Measurements from ENCODE around the gene AKTIP. TPM values are rescaled to one million over a fixed set of nuclear protein-coding genes. Genes with fewer than 3 reads are reported as not detected.
A peak's percentile ranks its signal among the peaks of the same experiment; 100 is the strongest.
"Not testable (repeated sequence)": the region's sequence is repeated elsewhere in the genome, so short reads cannot be mapped to it uniquely, and the experiment has no call there.

The AKTIP gene
- total RNA-seq, 2 donors from 2014 or later = 27.1 to 30.2 TPM

DNA sequence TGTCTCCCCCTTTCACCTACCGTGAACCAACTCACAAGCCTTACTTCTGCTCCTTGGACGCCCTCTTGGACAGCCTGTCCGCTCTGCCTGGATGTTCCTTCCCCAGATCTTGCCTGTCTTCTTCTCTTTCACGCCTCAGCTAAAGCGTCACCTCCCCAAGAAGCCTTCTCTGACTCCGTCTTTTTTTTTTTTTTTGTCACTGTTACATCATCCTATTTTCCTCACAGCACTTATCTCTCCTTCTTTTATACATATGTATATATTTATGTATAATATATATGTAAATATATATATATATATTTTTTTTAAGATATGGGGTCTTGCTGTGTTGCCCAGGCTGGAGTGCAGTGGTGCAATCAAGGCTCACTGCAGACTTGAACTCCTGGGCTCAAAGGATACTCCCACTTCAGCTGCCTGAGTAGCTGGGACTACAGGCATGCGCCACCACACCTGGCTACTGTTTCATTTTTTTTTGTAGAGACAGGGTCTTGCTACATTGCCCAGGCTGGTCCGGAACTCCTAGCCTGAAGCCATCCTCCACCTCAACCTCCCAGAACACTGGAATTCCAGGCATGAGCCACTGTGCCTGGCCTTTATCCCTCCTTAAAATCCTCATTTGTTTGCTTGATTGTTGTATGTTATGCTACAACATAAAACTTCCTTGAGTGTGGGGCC, 16.5 kb upstream of the AKTIP start:
- DNase-seq = no peak
- TF ChIP-seq, protein P1, sequence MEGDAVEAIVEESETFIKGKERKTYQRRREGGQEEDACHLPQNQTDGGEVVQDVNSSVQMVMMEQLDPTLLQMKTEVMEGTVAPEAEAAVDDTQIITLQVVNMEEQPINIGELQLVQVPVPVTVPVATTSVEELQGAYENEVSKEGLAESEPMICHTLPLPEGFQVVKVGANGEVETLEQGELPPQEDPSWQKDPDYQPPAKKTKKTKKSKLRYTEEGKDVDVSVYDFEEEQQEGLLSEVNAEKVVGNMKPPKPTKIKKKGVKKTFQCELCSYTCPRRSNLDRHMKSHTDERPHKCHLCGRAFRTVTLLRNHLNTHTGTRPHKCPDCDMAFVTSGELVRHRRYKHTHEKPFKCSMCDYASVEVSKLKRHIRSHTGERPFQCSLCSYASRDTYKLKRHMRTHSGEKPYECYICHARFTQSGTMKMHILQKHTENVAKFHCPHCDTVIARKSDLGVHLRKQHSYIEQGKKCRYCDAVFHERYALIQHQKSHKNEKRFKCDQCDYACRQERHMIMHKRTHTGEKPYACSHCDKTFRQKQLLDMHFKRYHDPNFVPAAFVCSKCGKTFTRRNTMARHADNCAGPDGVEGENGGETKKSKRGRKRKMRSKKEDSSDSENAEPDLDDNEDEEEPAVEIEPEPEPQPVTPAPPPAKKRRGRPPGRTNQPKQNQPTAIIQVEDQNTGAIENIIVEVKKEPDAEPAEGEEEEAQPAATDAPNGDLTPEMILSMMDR (IDR thresholded peaks at IDR 0.05) = no peak
- Histone ChIP-seq H3K4me3 (no peak overlapping the region), H3K27me3 (no peaks in the 10 kb centered on the region), H3K4me1 (no peaks in the 10 kb centered on the region), H3K9ac (ENCODE audit: low read depth in 2 of 2, low read length in 2 of 2) (no peak overlapping the region), H3K36me3 (no peaks in the 10 kb centered on the region), H3K27ac (no peak overlapping the region), H3K9me3 (no peaks in the 10 kb centered on the region)
- intact Hi-C loops (cut with DNase I) = no loop called here

DNA sequence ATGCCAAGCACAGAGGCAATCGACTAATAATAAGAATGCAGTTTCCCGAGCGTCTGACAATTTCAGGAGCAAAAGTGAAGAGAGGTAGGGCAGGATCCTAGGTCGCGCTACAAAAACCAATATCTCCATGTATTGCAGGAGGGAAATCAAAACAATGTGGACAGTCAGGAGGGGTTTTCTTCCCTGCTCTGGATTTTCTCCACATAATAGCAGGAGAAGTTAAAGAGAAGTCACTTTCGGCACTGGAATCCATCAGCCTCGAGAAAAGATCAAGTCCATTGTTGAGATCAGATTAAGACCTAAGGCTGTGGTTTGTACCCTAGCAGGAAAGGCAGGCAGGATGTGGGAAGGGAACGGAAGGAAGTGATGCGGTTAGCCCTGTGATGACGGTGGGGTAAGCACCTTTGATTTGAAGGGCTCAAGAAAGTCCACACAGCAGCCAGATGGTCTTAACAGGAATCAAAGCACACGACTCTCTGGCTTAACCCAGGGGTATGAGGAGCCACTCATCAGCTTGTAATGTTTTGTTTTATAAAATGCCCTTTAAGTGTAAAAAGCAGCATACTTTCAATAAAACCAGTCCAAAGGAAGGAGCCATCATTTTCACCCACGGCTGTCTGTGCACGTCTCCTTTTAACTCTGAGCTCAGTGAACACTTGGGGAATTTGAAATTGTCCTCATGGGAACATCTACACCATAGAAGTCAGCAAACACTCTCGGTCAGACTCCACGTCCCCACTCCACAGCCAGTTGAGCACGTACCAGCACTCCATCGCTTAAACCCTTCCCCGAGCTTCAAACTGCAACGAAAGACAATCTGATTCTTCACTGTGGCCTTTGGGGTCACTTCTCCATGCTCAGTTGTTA, 15.8 kb upstream of the AKTIP start:
- TF ChIP-seq, protein P1 (IDR thresholded peaks at IDR 0.05) = no peak
- H3K4me1 ChIP-seq = no peaks in the 10 kb centered on the region
- DNase-seq = peak; percentile 51
- no peak overlapping the region for H3K27ac ChIP-seq
- no peak overlapping the region for H3K9ac ChIP-seq (ENCODE audit: low read depth in 2 of 2, low read length in 2 of 2)
- H3K9me3 ChIP-seq = no peaks in the 10 kb centered on the region
- H3K4me3 ChIP-seq = no peak overlapping the region
- no peaks in the 10 kb centered on the region for H3K36me3 ChIP-seq
- H3K27me3 ChIP-seq = no peaks in the 10 kb centered on the region
- intact Hi-C loops (cut with DNase I) = no loop called here

DNA sequence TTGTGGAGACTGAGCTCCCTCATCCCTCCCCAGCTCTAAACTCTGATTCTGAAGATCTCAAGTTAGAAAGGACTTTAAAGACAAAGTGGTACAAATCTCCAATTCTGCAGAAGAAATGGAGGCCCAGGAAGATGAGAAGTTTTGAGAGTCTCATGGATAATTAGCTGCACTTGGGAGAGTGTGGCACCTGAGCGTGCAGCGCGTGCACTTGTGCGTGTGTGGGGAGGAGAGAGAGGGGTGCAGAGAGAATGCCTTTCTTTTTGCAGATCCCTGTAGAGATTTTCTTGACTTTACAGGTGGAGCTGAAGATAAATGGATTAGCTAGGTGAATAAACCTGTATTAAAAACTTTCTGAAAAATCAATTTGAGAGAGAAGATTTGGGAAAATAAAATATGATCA, 14.8 kb upstream of the AKTIP start:
- Histone ChIP-seq H3K9ac (ENCODE audit: low read depth in 2 of 2, low read length in 2 of 2) (no peak overlapping the region), H3K27ac (no peak overlapping the region), H3K27me3 (no peaks in the 10 kb centered on the region), H3K36me3 (no peaks in the 10 kb centered on the region), H3K4me3 (no peak overlapping the region), H3K9me3 (no peaks in the 10 kb centered on the region), H3K4me1 (no peaks in the 10 kb centered on the region)
- DNase-seq = no peak
- TF ChIP-seq, protein P1 (IDR thresholded peaks at IDR 0.05) = no peak
- intact Hi-C loops (cut with DNase I) = no loop called here

DNA sequence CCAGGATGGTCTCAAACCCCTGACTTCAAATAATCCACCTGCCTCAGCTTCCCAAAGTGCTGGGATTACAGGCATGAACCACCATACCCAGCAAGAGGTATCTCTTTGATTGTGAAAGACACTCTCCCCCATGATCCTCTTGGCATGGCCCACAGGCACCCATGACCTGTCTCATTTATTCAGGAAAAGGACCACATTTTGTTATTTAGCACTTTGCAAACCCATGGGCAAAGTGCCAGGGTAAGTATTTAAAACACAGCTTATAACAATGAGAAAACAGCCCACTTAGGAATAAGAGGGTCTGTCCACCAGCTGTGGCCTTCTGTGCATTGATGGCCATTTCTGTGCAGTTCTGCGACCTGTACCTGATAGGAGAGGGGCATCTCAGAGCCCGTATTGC, 12.8 kb upstream of the AKTIP start:
- TF ChIP-seq, protein P1 (IDR thresholded peaks at IDR 0.05) = no peak
- Histone ChIP-seq H3K9ac (ENCODE audit: low read depth in 2 of 2, low read length in 2 of 2) (no peak overlapping the region), H3K9me3 (no peaks in the 10 kb centered on the region), H3K4me1 (no peaks in the 10 kb centered on the region), H3K27ac (no peak overlapping the region), H3K36me3 (no peaks in the 10 kb centered on the region), H3K27me3 (no peaks in the 10 kb centered on the region), H3K4me3 (no peak overlapping the region)
- DNase-seq = no peak
- intact Hi-C loops (cut with DNase I) = no loop called here

- Histone ChIP-seq H3K4me1 (no peaks in the 10 kb centered on the region), H3K9ac (ENCODE audit: low read depth in 2 of 2, low read length in 2 of 2) (no peak overlapping the region), H3K9me3 (no peaks in the 10 kb centered on the region), H3K36me3 (no peaks in the 10 kb centered on the region), H3K4me3 (no peak overlapping the region), H3K27me3 (no peaks in the 10 kb centered on the region), H3K27ac (no peak overlapping the region)
- TF ChIP-seq, protein P1 (IDR thresholded peaks at IDR 0.05) = no peak
- intact Hi-C loops (cut with DNase I) = no loop called here
- DNase-seq = no peak
Measured at GRCh38 chr16:53515259-53515658, 12.2 kb upstream of the AKTIP start.

DNA sequence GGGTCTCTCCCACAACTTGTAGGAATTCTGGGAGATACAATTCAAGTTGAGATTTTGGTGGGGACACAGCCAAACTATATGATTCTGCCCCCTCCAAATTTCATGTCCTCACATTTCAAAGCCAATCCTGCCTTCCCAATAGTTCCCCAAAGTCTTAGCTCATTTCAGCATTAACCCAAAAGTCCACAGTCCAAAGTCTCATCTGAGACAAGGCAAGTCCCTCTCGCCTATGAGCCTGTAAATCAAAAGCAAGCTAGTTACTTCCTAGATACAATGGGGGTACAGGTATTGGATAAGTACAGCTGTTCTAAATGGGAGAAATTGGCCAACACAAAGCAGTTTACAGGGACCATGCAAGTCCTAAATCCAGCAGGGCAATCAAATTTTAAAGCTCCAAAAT, 9.8 kb upstream of the AKTIP start:
- H3K27me3 ChIP-seq; H3K9me3 ChIP-seq; H3K4me1 ChIP-seq; H3K9ac ChIP-seq (ENCODE audit: low read depth in 2 of 2, low read length in 2 of 2); DNase-seq; H3K4me3 ChIP-seq; H3K36me3 ChIP-seq; H3K27ac ChIP-seq; intact Hi-C loops (cut with DNase I): not testable (repeated sequence)

All from colonic mucosa (tissue), 4 donors.